NCI-H2196 treated with DMSO at 0.1 percent for 48 hours (cell line): ENCODE data around the gene RALY.

Experiments
- DNase-seq: peaks from one replicate; lab custom pipeline; 2025; ENCODE audit not compliant: unreplicated experiment; lab: John Stamatoyannopoulos, UW

Gene RALY

DNA sequence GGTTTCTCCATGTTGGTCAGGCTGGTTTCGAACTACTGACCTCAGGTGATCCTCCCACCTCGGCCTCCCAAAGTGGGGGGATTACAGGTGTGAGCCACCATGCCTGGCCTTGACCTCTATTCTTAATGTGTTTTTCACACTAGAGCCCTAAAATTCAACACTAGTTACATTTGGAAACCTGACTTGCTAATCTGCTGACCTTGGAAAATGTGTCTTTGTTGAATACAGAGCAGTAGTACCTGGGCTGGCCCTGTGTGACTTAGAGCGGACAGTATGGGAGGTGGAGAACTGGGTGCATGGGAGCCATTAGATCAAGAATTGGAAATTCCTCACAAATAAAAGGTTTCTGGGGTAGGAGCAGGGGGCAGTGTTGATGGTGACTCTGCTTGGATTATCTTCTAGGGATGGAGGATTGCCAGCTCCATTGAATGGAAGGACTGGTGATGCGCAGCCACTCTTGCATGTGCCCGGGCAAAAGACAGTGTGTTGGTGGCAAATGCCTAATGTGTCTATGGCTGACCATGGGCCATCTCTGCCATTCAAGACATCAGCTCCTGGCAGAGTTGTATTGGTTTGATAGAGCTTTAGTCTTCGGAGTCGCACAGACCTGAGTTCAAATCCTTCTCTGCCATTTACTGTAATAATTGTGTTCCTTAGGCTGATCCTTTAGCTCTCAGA lies 53.4 kb downstream of the RALY start:
- no peak for DNase-seq

GRCh38 chr20:34047917-34048316 lies 54.2 kb downstream of the RALY start:
- DNase-seq: no peak

DNA sequence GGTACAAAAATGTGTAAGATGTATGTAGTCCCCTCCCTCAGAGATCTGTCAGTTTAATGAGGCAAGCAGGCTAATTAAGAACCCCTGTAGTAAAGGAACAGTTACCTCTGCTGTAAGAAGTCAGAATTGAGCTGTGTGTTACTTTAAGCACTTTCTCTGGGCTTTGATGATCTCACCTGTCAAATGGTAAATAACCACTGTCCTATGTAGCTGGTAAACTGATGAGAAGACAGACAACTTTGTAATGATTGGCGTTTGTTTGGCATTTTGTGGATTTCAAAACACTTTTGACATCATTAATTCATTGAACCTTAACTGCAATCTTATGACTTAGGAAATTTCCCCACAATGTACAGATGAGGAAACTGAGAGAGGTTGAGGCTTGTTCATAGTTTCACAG lies 55.7 kb downstream of the RALY start:
- DNase-seq: no peak

- no peak for DNase-seq
Measured at GRCh38 chr20:34049897-34050695, 56.4 kb downstream of the RALY start.

GRCh38 chr20:34052414-34052813 lies 58.7 kb downstream of the RALY start:
- no peak for DNase-seq

- DNase-seq: no peak
Measured at GRCh38 chr20:34055290-34055689, 61.6 kb downstream of the RALY start.

- no peak for DNase-seq
Measured at GRCh38 chr20:34058831-34059230, 65.1 kb downstream of the RALY start.

GRCh38 chr20:34060970-34061369 lies 67.3 kb downstream of the RALY start:
- no peak for DNase-seq

DNA sequence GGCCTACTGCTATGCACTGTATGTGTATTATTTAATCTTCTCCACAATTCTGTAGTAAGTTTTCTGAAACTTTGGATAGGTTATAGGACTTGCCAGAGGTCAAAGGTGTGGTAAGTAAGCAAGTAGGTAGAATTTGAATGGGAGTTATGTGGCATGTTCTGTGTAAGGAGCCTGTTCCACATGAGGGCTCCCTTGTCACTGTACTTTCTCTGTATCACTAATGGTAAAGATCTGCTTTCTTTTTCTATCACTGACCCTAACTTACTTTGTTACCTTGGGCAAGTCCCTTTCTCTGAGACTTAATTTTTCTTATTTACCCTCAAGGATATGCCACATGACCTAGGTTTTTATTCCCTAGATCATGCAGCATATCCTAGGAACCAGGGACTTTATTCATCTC lies 68.0 kb downstream of the RALY start:
- DNase-seq: no peak

DNA sequence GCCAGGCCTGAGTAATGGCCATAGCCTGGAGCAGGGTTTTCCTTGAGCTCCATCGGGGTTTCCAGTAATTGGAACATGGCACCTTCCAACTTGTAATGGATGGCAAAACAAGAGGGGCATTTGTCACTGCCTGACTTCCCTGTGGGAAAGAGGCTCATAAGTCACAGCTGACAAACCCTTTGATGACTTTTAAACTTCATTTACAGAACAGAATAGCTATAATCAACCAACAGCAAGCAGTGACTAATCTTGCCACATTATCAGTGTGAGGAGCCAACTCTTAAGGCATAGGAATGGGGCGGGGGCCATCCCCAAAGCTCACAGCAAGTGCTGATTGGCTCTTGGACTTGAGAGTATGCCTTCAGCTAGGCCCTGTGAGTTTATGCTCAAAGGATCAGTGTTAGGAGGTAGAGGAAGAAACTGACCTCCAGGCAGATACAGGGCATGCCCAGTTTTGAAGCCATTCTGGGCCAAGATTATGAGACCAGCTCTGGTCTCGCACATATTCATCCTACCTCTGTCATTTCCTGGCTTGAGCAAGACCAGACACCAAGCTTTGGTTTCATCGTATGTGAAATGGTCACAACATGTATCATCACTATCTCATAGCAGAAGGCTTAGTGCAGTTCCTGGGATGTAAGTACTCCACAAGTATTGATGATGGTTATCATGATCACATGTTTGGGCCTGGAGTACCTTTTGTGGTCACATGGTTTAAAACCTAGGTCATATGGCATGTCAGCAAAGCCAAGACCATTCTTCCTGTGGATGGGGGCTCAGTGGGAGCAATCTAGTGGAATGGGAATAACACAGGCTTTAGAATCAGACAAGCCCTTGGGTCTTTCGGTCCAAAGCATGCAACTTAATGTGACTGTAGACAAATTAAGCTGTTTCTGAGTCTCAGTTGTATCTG lies 69.1 kb downstream of the RALY start:
- DNase-seq: no peak

DNA sequence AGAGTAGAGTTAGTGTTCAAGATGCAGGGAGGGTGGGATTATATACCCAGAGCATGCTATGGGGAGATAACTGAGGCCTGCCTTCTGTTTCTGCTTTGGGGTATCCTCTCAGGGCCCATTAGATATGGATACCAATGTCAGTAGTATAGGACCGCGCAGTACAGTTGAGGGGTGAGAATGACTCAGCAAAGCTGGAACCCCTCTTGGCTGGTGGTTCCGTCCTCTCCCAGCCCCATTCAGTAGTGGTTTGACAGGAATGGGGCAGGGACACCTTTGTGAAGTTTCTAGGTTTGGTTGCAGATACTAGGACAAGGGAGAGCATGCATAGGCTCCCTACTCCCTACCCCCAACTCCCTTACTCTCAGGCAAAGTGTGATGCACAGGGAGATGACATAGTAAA lies 70.6 kb downstream of the RALY start:
- DNase-seq: no peak

GRCh38 chr20:34065260-34065659 lies 71.5 kb downstream of the RALY start:
- no peak for DNase-seq

- DNase-seq: no peak
Measured at GRCh38 chr20:34066476-34067090, 72.9 kb downstream of the RALY start.

- DNase-seq: no peak
Measured at GRCh38 chr20:34068001-34068400, 74.3 kb downstream of the RALY start.

GRCh38 chr20:34069341-34070078 lies 75.8 kb downstream of the RALY start:
- peak; percentile 78 for DNase-seq

GRCh38 chr20:34070079-34070439 lies 76.3 kb downstream of the RALY start:
- DNase-seq: no peak

- DNase-seq: no peak
Measured at GRCh38 chr20:34070859-34071258, 77.1 kb downstream of the RALY start.

- no peak for DNase-seq
Measured at GRCh38 chr20:34072076-34072475, 78.4 kb downstream of the RALY start.

- DNase-seq: no peak
Measured at GRCh38 chr20:34072778-34073177, 79.1 kb downstream of the RALY start.

DNA sequence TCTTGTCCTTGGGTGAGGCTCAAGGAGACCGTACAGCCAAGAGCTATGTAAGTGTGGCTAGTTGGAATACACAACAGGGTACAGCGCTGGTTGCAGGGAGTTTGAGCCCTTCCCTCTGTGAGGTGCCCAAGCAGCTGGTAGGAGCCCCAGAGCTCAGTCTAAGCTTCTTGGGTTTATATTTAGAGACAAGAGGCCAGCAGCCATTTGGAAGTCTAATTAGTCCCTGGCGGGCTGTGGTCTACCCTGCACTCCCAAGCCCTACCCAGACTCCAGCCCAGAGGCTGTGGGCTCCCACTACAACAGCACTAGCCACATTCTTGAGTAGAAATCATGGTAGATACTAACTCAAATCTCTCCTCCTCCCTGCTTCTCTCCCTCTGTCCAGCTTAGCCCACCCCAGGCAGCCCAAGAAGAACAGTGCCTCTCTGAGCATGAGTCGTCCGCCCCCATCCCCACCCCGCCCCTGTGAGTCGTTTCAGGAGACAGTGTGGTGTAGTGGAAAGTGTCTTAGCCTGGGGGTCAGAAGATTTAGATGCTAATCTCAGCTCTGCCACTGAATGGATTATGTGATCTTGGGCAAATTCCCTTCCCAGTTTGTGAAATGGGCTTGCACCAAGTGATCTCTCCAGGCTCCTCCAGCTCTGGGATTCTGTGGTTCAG lies 80.5 kb downstream of the RALY start:
- DNase-seq: no peak
